HEK293 (cell line): ENCODE results near the gene F8A2.

Experiments used
- HOXA7 ChIP-seq: sonication (generic); formaldehyde crosslinking; IDR thresholded peaks from 2 replicates; pipeline ENCODE4 v1.8.1; 2022; ENCODE audit warnings: missing genetic modification reagents, borderline replicate concordance
- MEIS1 ChIP-seq: sonication (generic); formaldehyde crosslinking; IDR thresholded peaks from 2 replicates; pipeline ENCODE4 v1.8.1; 2022; ENCODE audit warnings: missing genetic modification reagents, mild to moderate bottlenecking, borderline replicate concordance
- RBAK ChIP-seq: fragments of 450-650 bp; formaldehyde crosslinking; IDR thresholded peaks from 2 replicates; pipeline ENCODE4 v1.5.1; 2016; ENCODE audit warnings: missing biosample characterization, missing genetic modification characterization
- REPIN1 ChIP-seq: fragments of 450-650 bp; formaldehyde crosslinking; IDR thresholded peaks from 2 replicates; pipeline ENCODE4 v1.5.1; 2017; ENCODE audit warnings: missing biosample characterization, missing genetic modification characterization, low read depth
- YY1 ChIP-seq: fragments of 450-650 bp; formaldehyde crosslinking; IDR thresholded peaks from 2 replicates; pipeline ENCODE4 v1.5.1; 2018; ENCODE audit warnings: missing biosample characterization, missing genetic modification characterization
- ZBTB8A ChIP-seq: fragments of 450-650 bp; formaldehyde crosslinking; IDR thresholded peaks from 2 replicates; pipeline ENCODE4 v1.5.1; 2016; ENCODE audit warnings: missing biosample characterization, missing genetic modification characterization
- ZFP37 ChIP-seq: fragments of 450-650 bp; formaldehyde crosslinking; IDR thresholded peaks from 2 replicates; pipeline ENCODE4 v1.5.1; 2016; ENCODE audit warnings: missing biosample characterization, missing genetic modification characterization
- ZNF169 ChIP-seq: fragments of 450-650 bp; formaldehyde crosslinking; IDR thresholded peaks from 2 replicates; pipeline ENCODE4 v1.5.1; 2016; ENCODE audit warnings: missing biosample characterization, missing genetic modification characterization
- ZNF274 ChIP-seq, 2 experiments: fragments of 200-500 bp in 1 of 2; fragments of 450-650 bp in 1 of 2; sonication (Bioruptor generic) in 1 of 2; formaldehyde crosslinking in 1 of 2; IDR thresholded peaks; 2 replicates each; pipeline versions ENCODE4 v1.5.1 to v1.6.1; 2014 to 2016; ENCODE audit warnings: borderline replicate concordance in 1 of 2, inconsistent platforms in 1 of 2, low read length in 1 of 2, missing biosample characterization in 1 of 2, missing genetic modification characterization in 1 of 2
- ZNF560 ChIP-seq: fragments of 450-650 bp; formaldehyde crosslinking; IDR thresholded peaks from 2 replicates; pipeline ENCODE4 v1.5.1; 2017; ENCODE audit warnings: missing biosample characterization, missing genetic modification characterization, borderline replicate concordance
- TF ChIP-seq, protein P1 (sequence below): fragments of 450-650 bp; formaldehyde crosslinking; IDR thresholded peaks from 2 replicates; pipeline ENCODE4 v1.5.1; 2017; ENCODE audit warnings: missing biosample characterization, missing genetic modification characterization
- TF ChIP-seq, protein P2 (sequence below): fragments of 450-650 bp; formaldehyde crosslinking; IDR thresholded peaks from 2 replicates; pipeline ENCODE4 v1.5.1; 2016; ENCODE audit warnings: missing biosample characterization, missing genetic modification characterization
- TF ChIP-seq, protein P3 (sequence below): fragments of 450-650 bp; IDR thresholded peaks from 2 replicates; pipeline ENCODE4 v1.5.1; 2018; ENCODE audit warnings: missing biosample characterization, mild to moderate bottlenecking, missing genetic modification characterization
- TF ChIP-seq, protein P4 (sequence below): fragments of 450-650 bp; formaldehyde crosslinking; IDR thresholded peaks from 2 replicates; pipeline ENCODE4 v1.5.1; 2016; ENCODE audit warnings: missing biosample characterization, missing genetic modification characterization

DNA sequence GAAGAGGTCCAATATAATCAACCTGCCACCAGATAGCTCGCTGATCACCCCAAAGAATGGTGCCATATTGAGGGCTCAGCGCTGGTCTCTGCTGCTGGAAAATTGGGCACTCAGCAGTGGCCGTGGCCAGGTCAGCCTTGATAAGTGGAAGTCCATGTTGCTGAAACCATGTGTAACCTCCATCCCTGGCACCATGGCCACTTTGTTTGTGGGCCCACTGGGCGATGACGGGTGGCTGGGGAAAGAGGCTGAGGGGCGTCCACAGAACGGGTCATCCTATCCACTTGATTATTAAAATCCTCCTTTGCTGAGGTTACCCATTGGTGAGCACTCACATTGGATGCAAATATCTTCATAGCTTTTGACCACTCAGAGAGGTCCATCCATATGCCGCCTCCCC, 7.7 kb downstream of the F8A2 start:
- TF ChIP-seq, protein P1, sequence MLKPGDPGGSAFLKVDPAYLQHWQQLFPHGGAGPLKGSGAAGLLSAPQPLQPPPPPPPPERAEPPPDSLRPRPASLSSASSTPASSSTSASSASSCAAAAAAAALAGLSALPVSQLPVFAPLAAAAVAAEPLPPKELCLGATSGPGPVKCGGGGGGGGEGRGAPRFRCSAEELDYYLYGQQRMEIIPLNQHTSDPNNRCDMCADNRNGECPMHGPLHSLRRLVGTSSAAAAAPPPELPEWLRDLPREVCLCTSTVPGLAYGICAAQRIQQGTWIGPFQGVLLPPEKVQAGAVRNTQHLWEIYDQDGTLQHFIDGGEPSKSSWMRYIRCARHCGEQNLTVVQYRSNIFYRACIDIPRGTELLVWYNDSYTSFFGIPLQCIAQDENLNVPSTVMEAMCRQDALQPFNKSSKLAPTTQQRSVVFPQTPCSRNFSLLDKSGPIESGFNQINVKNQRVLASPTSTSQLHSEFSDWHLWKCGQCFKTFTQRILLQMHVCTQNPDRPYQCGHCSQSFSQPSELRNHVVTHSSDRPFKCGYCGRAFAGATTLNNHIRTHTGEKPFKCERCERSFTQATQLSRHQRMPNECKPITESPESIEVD: no peak
- TF ChIP-seq, protein P2, sequence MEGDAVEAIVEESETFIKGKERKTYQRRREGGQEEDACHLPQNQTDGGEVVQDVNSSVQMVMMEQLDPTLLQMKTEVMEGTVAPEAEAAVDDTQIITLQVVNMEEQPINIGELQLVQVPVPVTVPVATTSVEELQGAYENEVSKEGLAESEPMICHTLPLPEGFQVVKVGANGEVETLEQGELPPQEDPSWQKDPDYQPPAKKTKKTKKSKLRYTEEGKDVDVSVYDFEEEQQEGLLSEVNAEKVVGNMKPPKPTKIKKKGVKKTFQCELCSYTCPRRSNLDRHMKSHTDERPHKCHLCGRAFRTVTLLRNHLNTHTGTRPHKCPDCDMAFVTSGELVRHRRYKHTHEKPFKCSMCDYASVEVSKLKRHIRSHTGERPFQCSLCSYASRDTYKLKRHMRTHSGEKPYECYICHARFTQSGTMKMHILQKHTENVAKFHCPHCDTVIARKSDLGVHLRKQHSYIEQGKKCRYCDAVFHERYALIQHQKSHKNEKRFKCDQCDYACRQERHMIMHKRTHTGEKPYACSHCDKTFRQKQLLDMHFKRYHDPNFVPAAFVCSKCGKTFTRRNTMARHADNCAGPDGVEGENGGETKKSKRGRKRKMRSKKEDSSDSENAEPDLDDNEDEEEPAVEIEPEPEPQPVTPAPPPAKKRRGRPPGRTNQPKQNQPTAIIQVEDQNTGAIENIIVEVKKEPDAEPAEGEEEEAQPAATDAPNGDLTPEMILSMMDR (tag by site-specific recombination): no peak
- TF ChIP-seq, protein P3, sequence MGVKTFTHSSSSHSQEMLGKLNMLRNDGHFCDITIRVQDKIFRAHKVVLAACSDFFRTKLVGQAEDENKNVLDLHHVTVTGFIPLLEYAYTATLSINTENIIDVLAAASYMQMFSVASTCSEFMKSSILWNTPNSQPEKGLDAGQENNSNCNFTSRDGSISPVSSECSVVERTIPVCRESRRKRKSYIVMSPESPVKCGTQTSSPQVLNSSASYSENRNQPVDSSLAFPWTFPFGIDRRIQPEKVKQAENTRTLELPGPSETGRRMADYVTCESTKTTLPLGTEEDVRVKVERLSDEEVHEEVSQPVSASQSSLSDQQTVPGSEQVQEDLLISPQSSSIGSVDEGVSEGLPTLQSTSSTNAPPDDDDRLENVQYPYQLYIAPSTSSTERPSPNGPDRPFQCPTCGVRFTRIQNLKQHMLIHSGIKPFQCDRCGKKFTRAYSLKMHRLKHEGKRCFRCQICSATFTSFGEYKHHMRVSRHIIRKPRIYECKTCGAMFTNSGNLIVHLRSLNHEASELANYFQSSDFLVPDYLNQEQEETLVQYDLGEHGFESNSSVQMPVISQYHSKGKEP (tag by site-specific recombination): no peak
- no peak for TF ChIP-seq ZNF169 (tag by site-specific recombination)
- no peak for TF ChIP-seq MEIS1 (CRISPR knock-in tag)
- TF ChIP-seq ZNF274 (IDR thresholded peaks at IDR 0.05; ENCODE audit: low read length): no peak
- no peak for TF ChIP-seq ZNF274 (tag by site-specific recombination; IDR thresholded peaks at IDR 0.05; ENCODE audit: borderline replicate concordance)
- TF ChIP-seq RBAK: no peak
- no peak for TF ChIP-seq YY1 (tag by site-specific recombination)
- no peak for TF ChIP-seq ZNF560 (tag by site-specific recombination)
- no peak for TF ChIP-seq REPIN1 (tag by site-specific recombination)
- TF ChIP-seq, protein P4, sequence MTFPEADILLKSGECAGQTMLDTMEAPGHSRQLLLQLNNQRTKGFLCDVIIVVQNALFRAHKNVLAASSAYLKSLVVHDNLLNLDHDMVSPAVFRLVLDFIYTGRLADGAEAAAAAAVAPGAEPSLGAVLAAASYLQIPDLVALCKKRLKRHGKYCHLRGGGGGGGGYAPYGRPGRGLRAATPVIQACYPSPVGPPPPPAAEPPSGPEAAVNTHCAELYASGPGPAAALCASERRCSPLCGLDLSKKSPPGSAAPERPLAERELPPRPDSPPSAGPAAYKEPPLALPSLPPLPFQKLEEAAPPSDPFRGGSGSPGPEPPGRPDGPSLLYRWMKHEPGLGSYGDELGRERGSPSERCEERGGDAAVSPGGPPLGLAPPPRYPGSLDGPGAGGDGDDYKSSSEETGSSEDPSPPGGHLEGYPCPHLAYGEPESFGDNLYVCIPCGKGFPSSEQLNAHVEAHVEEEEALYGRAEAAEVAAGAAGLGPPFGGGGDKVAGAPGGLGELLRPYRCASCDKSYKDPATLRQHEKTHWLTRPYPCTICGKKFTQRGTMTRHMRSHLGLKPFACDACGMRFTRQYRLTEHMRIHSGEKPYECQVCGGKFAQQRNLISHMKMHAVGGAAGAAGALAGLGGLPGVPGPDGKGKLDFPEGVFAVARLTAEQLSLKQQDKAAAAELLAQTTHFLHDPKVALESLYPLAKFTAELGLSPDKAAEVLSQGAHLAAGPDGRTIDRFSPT (tag by site-specific recombination): no peak
- no peak for TF ChIP-seq ZBTB8A (tag by site-specific recombination)
- no peak for TF ChIP-seq ZFP37
- no peak for TF ChIP-seq HOXA7 (CRISPR knock-in tag)
